Adrenal gland (tissue), 12 donors: Measurements from ENCODE around the gene DNA2. TPM values are rescaled to one million over a fixed set of nuclear protein-coding genes. Genes with fewer than 3 reads are reported as not detected.

Experiments used
- DNase-seq, 7 donors: peaks; one replicate each; pipeline ENCODE4 v3.0.0-alpha.2; 2019 to 2020
- H3K27ac ChIP-seq, 5 donors: fragments of 200-600 bp; sonication (generic) in 4 of 5; 1 replicate in 3 of 5; 2 replicates in 2 of 5; pipeline versions ENCODE4 v1.5.1 to v1.8.0; 2016 to 2020; ENCODE audit warnings: mild to moderate bottlenecking in 1 of 5
- H3K27me3 ChIP-seq: fragments of 200-600 bp; 2 replicates; pipeline ENCODE4 v1.8.0; 2021
- H3K36me3 ChIP-seq, 2 donors: fragments of 200-600 bp; replicated peaks in 1 of 2; 1 replicate in 1 of 2; 2 replicates in 1 of 2; pipeline versions ENCODE4 v1.5.1 to v1.8.0; 2018 to 2022
- H3K4me1 ChIP-seq, 2 donors: fragments of 200-600 bp; replicated peaks in 1 of 2; 1 replicate in 1 of 2; 2 replicates in 1 of 2; pipeline versions ENCODE4 v1.5.1 to v1.8.0; 2018 to 2021
- H3K4me3 ChIP-seq, 4 donors: fragments of 200-600 bp; sonication (generic) in 3 of 4; one replicate each; pipeline ENCODE4 v1.5.1; 2016 to 2018
- H3K9me3 ChIP-seq, 3 donors: fragments of 200-600 bp; sonication (generic) in 1 of 3; replicated peaks in 1 of 3; 1 replicate in 2 of 3; 2 replicates in 1 of 3; pipeline versions ENCODE4 v1.5.1 to v1.8.0; 2016 to 2021
- POLR2A ChIP-seq, 2 donors: fragments of 450-650 bp; IDR thresholded peaks; one replicate each; pipeline ENCODE4 v1.6.1; 2017; ENCODE audit warnings: antibody characterized with exemption in 2 of 2, mild to moderate bottlenecking in 2 of 2, moderate library complexity in 1 of 2
- WGBS, 4 donors: extraction: QIAGEN DNeasy Blood & Tissue Kit in 2 of 4; methylation state at CpG; one replicate each; pipeline versions ENCODE4 v1.1.5 to v1.1.7; 2013 to 2017; 5-methylcytosine and 5-hydroxymethylcytosine counted together
- intact Hi-C, 2 donors: fragments of 100-400 bp; cut with DNase I; formaldehyde crosslinking; loops; one replicate each; pipeline versions ENCODE4 v1.14.1 to v1.15.0; 2022 to 2023
- polyA plus RNA-seq, 3 donors: library from polyadenylated mRNA; stranded (reverse); fragments of 200-250 nt in 2 of 3; fragments of 350-450 nt in 1 of 3; fragmentation: Illumina TruSeq in 1 of 3; extraction: RNeasy Lipid Tissue Mini Kit (QIAGEN cat#74804) in 1 of 3; gene quantifications; one replicate each; pipeline ENCODE4 v1.2.3, GENCODE V29; 2013 to 2014
- total RNA-seq, 9 donors: library from RNA; depleted of rRNA in 4 of 9; stranded (reverse); fragments of >200 nt in 4 of 9; fragments of 120-200 nt in 1 of 9; fragmentation: NEBNext Ultra II Directional in 1 of 9; extraction: Animal tissue kit (Norgen Biotek cat#: 25700) in 1 of 9; gene quantifications; one replicate each; pipeline versions ENCODE4 v1.1.0 to v1.2.4, GENCODE V29; 2013 to 2023
- TF ChIP-seq, protein P1 (sequence below), 6 experiments: fragments of 450-650 bp in 4 of 6; fragments of 200-600 bp in 2 of 6; sonication (generic) in 1 of 6; IDR thresholded peaks; 1 replicate in 5 of 6; 2 replicates in 1 of 6; pipeline versions ENCODE4 v1.5.1 to v1.8.0; 2016 to 2021; ENCODE audit warnings: antibody characterized with exemption in 6 of 6, mild to moderate bottlenecking in 2 of 6, moderate library complexity in 1 of 6
- donor health status: healthy with polysubstance abuse.
- donor health status: Bipolar disorder and iron deficiency.
- donor health status: DM: yes; HTN: yes; CAD: no.
- donor health status: DM: no; HTN: no; CAD: no.
- donor health status: DM: no; HTN: no; CAD: no.
- donor health status: DM: yes; HTN: yes; CAD: no.

DNA2 gene
- total and polyA plus RNA-seq, 12 donors = 0.55 to 8.4 (median 1.6) TPM

DNA sequence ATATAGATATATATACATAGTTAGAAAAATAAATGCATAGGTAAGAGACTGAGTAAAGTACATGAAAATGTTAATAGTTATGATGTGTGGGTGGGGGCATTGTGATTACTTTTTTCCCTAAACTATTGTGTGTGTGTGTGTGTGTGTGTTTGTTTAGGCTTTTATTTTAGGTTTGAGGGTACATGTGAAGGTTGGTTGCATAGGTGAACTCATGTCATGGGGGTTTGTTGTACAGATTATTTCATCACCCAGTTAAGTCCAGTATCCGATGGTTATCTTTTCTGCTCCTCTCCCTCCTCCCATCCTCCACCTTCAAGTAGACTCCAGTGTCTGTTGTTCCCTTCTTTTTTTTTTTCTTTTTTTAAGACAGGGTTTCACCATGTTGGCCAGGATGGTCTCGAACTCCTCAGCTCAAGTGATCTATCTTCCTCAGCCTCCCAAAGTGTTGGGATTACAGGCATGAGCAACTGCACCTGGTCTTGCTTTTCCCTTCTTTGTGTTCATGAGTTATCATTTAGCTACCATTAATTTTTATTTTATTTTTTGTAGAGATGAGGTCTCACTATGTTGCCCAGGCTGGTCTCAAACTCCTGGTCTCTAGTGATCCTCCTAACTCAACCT, 62.8 kb downstream of the DNA2 start:
- Histone ChIP-seq H3K4me1 (peaks cover 0 to 15% of the 10 kb centered on the region in 2 donors), H3K9me3 (no peaks in the 10 kb centered on the region), H3K27ac (no peak overlapping the region), H3K27me3 (no peaks in the 10 kb centered on the region), H3K4me3 (no peak overlapping the region), H3K36me3 (no peaks in the 10 kb centered on the region)
- DNase-seq = no peak
- WGBS, 4 donors = 92 to 94% (median 92%) methylated on average over 2 of the region's 2 CpGs
- TF ChIP-seq, protein P1, sequence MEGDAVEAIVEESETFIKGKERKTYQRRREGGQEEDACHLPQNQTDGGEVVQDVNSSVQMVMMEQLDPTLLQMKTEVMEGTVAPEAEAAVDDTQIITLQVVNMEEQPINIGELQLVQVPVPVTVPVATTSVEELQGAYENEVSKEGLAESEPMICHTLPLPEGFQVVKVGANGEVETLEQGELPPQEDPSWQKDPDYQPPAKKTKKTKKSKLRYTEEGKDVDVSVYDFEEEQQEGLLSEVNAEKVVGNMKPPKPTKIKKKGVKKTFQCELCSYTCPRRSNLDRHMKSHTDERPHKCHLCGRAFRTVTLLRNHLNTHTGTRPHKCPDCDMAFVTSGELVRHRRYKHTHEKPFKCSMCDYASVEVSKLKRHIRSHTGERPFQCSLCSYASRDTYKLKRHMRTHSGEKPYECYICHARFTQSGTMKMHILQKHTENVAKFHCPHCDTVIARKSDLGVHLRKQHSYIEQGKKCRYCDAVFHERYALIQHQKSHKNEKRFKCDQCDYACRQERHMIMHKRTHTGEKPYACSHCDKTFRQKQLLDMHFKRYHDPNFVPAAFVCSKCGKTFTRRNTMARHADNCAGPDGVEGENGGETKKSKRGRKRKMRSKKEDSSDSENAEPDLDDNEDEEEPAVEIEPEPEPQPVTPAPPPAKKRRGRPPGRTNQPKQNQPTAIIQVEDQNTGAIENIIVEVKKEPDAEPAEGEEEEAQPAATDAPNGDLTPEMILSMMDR (IDR thresholded peaks at IDR 0.05) = no peak
- TF ChIP-seq POLR2A (IDR thresholded peaks at IDR 0.05) = no peak
- intact Hi-C loops = no loop called here

DNA sequence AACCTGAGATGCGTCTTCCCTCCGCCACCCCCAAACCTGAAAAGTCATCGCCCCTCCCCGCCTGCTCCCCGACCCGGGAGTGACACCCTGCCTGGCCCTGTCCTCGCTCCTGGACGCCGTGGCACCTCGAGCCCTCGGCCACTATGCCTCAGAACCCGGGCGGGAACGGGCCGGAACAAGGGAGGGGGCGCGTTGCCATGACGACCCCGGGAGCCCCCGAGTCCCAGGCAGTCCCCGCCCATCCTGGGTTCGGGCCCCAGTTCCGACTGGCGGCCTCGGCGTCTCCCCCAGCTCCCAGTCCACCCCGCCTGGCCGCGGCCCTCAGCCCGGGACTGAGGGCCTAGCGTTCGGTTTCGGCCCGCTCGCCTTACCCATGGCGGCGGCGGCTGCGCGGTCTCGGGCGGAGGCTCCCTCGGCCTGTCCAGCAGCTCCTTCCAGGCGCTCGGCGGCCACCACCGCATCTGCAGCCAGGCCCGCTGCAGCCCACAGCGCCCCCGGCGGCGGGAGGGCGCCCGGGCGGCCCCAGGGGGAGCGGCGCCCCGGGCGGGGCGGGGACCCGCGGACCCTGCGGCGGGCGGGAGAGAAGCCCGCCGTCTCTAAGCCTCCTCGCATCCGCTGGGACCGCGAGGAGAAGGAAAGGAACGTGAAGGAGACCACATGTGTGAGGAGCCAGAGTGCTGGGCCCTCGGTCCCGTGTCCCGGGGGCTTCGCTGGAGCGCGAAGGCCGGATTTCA, 64.8 kb downstream of the DNA2 start, which contains the start of gene RUFY2:
RUFY2 (minus strand) TSS at position 463 of the 734 bp plus-strand sequence; CDS start at position 375, 88 bp downstream.
- Histone ChIP-seq H3K4me1 (peaks cover 0 to 15% of the 10 kb centered on the region in 2 donors), H3K9me3 (no peaks in the 10 kb centered on the region), H3K4me3 (peak within 1 kb of the TSS; percentile 40 to 100 (median 74)), H3K36me3 (no peaks in the 10 kb centered on the region), H3K27ac (peak within 1 kb of the TSS in 4 of 5 donors; percentile 73 to 92 (median 79)), H3K27me3 (no peaks in the 10 kb centered on the region)
- intact Hi-C loops = no loop called here
- peak; percentile 57 to 71 for TF ChIP-seq POLR2A (IDR thresholded peaks at IDR 0.05)
- TF ChIP-seq, protein P1 (IDR thresholded peaks at IDR 0.05) = peak in 5 of 6 experiments; percentile 44 to 96 (median 92)
- WGBS, 4 donors = 0 to 1% (median 0%) methylated on average over 12 to 79 of the region's 79 CpGs
- peak; percentile 72 to 83 (median 80) for DNase-seq

DNA sequence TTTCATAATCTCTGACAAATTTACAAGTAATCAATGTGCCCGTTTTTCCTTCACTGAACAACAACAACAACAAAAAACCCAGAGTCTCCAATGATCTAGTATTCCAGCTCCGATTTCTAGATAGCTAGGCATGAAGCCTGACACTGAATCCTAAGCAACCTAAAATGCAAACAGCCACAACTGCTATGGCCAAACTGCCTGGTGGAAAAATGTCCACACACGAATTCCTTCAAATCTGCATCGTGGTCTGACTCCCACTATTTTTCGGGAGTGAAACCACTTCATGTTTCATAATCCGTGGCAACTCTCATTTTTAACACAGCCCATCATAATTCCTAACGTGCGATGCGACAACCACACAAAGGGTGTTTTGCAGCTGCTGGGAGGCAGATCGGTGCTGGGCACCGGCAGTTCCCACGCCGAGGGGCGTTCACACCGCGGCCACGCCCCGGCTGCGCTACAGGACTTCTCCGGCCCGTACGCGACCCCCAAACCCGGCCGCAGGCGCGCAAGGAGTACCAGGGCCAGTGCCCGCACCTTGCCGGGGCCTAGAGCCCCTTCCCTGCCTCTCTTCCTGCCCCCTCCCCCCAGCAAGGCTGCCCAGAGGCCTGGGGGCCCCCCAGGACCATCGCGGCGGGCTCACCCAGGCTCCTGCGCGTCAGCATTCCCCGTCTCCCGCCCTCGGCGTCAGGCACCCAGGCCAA, 65.5 kb downstream of the DNA2 start:
- peak overlapping the region; percentile 40 to 100 (median 74) for H3K4me3 ChIP-seq
- TF ChIP-seq POLR2A (IDR thresholded peaks at IDR 0.05) = no peak
- TF ChIP-seq, protein P1 (IDR thresholded peaks at IDR 0.05) = no peak
- peak overlapping the region in 4 of 5 donors; percentile 73 to 92 (median 79) for H3K27ac ChIP-seq
- DNase-seq = peak in 6 of 7 donors; percentile 38 to 60 (median 40)
- intact Hi-C loops = no loop called here
- no peaks in the 10 kb centered on the region for H3K27me3 ChIP-seq
- no peaks in the 10 kb centered on the region for H3K36me3 ChIP-seq
- 0 to 5% (median 0%) methylated on average over 10 to 38 of the region's 38 CpGs for WGBS, 4 donors
- H3K4me1 ChIP-seq = peaks cover 0 to 15% of the 10 kb centered on the region in 2 donors
- no peaks in the 10 kb centered on the region for H3K9me3 ChIP-seq

DNA sequence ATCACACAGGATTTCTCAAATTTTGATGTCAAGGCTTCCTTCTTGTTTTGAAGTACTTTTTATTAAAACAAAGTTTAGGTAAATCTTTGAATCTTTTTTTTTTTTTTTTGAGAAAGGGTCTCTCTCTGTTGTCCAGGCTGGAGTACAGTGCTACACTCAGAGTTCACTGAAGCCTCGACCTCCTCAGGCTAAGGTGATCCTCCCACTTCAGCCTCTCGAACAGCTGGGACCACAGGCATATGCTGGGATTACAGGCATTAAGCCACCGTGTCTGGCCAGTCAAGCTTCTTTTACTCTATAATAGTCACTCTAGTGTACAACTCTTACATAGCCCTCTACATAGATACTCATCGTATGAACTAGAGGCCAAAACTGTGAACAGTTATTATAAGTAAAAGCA, 68.1 kb downstream of the DNA2 start:
- Histone ChIP-seq H3K9me3 (no peaks in the 10 kb centered on the region), H3K4me3 (no peak overlapping the region), H3K4me1 (peaks cover 0 to 15% of the 10 kb centered on the region in 2 donors), H3K36me3 (no peaks in the 10 kb centered on the region), H3K27ac (no peak overlapping the region), H3K27me3 (no peaks in the 10 kb centered on the region)
- no peak for DNase-seq
- TF ChIP-seq, protein P1 (IDR thresholded peaks at IDR 0.05) = no peak
- no peak for TF ChIP-seq POLR2A (IDR thresholded peaks at IDR 0.05)
- WGBS, 4 donors = 91 to 93% (median 93%) methylated on average over 4 of the region's 4 CpGs
- intact Hi-C loops = no loop called here
